ACC112 (cell line): ENCODE measurements around the gene ACOXL.

ENCODE experiments used
- H2AFZ ChIP-seq: fragments of 200-600 bp; sonication (generic); one replicate; pipeline ENCODE4 v1.6.0; 2017; ENCODE audit warnings: antibody characterized with exemption, low read length; ENCODE audit not compliant: unreplicated experiment
- H3K27ac ChIP-seq: fragments of 200-600 bp; sonication (generic); 2 replicates; pipeline ENCODE4 v1.5.1; 2014; ENCODE audit warnings: low read depth, mild to moderate bottlenecking, antibody characterized with exemption, low read length, moderate library complexity
- H3K27me3 ChIP-seq: fragments of 200-600 bp; sonication (generic); 2 replicates; pipeline ENCODE4 v1.6.1; 2014; ENCODE audit warnings: mild to moderate bottlenecking, antibody characterized with exemption, low read length, moderate library complexity, mixed read lengths; ENCODE audit not compliant: insufficient read depth
- H3K36me3 ChIP-seq: fragments of 200-600 bp; sonication (generic); 2 replicates; pipeline ENCODE4 v1.6.1; 2016; ENCODE audit warnings: mild to moderate bottlenecking, antibody characterized with exemption, low read length, moderate library complexity, mixed read lengths; ENCODE audit not compliant: insufficient read depth
- H3K4me1 ChIP-seq: fragments of 200-600 bp; sonication (generic); one replicate; pipeline ENCODE4 v1.6.1; 2016; ENCODE audit warnings: low read length, mixed read lengths; ENCODE audit not compliant: insufficient read depth, unreplicated experiment, control insufficient read depth
- H3K4me3 ChIP-seq: fragments of 200-600 bp; sonication (generic); 2 replicates; pipeline ENCODE4 v1.5.1; 2014; ENCODE audit warnings: mild to moderate bottlenecking, low read depth, low read length
- H3K79me2 ChIP-seq: fragments of 200-600 bp; sonication (generic); one replicate; pipeline ENCODE4 v1.6.0; 2016; ENCODE audit warnings: low read length; ENCODE audit not compliant: control insufficient read depth, unreplicated experiment, insufficient read depth

The ACOXL gene

GRCh38 chr2:110759411-110759810 lies 27.0 kb downstream of the ACOXL start:
- Histone ChIP-seq H3K27ac (no peak overlapping the region), H3K79me2 (no peaks in the 10 kb centered on the region), H3K4me1 (no peaks in the 10 kb centered on the region), H3K27me3 (peaks cover 62% of the 10 kb centered on the region), H3K4me3 (no peak overlapping the region), H3K36me3 (no peaks in the 10 kb centered on the region), H2AFZ (no peak overlapping the region)

- H2AFZ ChIP-seq: no peak overlapping the region
- H3K4me3 ChIP-seq: no peak overlapping the region
- H3K27ac ChIP-seq: no peak overlapping the region
- peaks cover 78% of the 10 kb centered on the region for H3K27me3 ChIP-seq
- no peaks in the 10 kb centered on the region for H3K4me1 ChIP-seq
- no peaks in the 10 kb centered on the region for H3K79me2 ChIP-seq
- no peaks in the 10 kb centered on the region for H3K36me3 ChIP-seq
These were observed 32.6 kb downstream of the ACOXL start for GRCh38 chr2:110764931-110765330.

- Histone ChIP-seq H3K79me2 (no peaks in the 10 kb centered on the region), H3K27me3 (peaks cover 82% of the 10 kb centered on the region), H3K4me1 (peaks cover 5% of the 10 kb centered on the region), H3K27ac (no peak overlapping the region), H2AFZ (no peak overlapping the region), H3K4me3 (no peak overlapping the region), H3K36me3 (no peaks in the 10 kb centered on the region)
These were observed 33.9 kb downstream of the ACOXL start for GRCh38 chr2:110766291-110766690.

- no peak overlapping the region for H3K27ac ChIP-seq
- H3K4me3 ChIP-seq: no peak overlapping the region
- H3K27me3 ChIP-seq: peaks cover 83% of the 10 kb centered on the region
- peaks cover 5% of the 10 kb centered on the region for H3K4me1 ChIP-seq
- no peaks in the 10 kb centered on the region for H3K36me3 ChIP-seq
- no peaks in the 10 kb centered on the region for H3K79me2 ChIP-seq
- H2AFZ ChIP-seq: no peak overlapping the region
These were observed 36.2 kb downstream of the ACOXL start for GRCh38 chr2:110768591-110768990.

GRCh38 chr2:110770404-110770958 lies 38.1 kb downstream of the ACOXL start:
- H3K79me2 ChIP-seq: no peaks in the 10 kb centered on the region
- H3K27me3 ChIP-seq: peaks cover 92% of the 10 kb centered on the region
- H3K27ac ChIP-seq: no peak overlapping the region
- H3K4me1 ChIP-seq: peaks cover 5% of the 10 kb centered on the region
- peak overlapping the region; percentile 40 for H3K4me3 ChIP-seq
- no peak overlapping the region for H2AFZ ChIP-seq
- H3K36me3 ChIP-seq: no peaks in the 10 kb centered on the region

- Histone ChIP-seq H3K4me3 (peak overlapping the region; percentile 40), H2AFZ (no peak overlapping the region), H3K27me3 (peaks cover 92% of the 10 kb centered on the region), H3K4me1 (peaks cover 5% of the 10 kb centered on the region), H3K36me3 (no peaks in the 10 kb centered on the region), H3K79me2 (no peaks in the 10 kb centered on the region), H3K27ac (no peak overlapping the region)
These were observed 38.6 kb downstream of the ACOXL start for GRCh38 chr2:110770959-110771431.

- Histone ChIP-seq H3K4me1 (peaks cover 5% of the 10 kb centered on the region), H3K27ac (no peak overlapping the region), H3K4me3 (no peak overlapping the region), H2AFZ (no peak overlapping the region), H3K36me3 (no peaks in the 10 kb centered on the region), H3K79me2 (no peaks in the 10 kb centered on the region), H3K27me3 (peaks cover 92% of the 10 kb centered on the region)
These were observed 39.4 kb downstream of the ACOXL start for GRCh38 chr2:110771547-110772382.

- Histone ChIP-seq H3K36me3 (no peaks in the 10 kb centered on the region), H3K79me2 (no peaks in the 10 kb centered on the region), H2AFZ (no peak overlapping the region), H3K27me3 (peaks cover 92% of the 10 kb centered on the region), H3K27ac (no peak overlapping the region), H3K4me3 (no peak overlapping the region), H3K4me1 (peaks cover 5% of the 10 kb centered on the region)
These were observed 40.0 kb downstream of the ACOXL start for GRCh38 chr2:110772383-110772755.

GRCh38 chr2:110773401-110773921 lies 41.1 kb downstream of the ACOXL start:
- peaks cover 97% of the 10 kb centered on the region for H3K27me3 ChIP-seq
- H3K4me3 ChIP-seq: no peak overlapping the region
- no peaks in the 10 kb centered on the region for H3K79me2 ChIP-seq
- no peaks in the 10 kb centered on the region for H3K36me3 ChIP-seq
- no peak overlapping the region for H3K27ac ChIP-seq
- H3K4me1 ChIP-seq: peaks cover 5% of the 10 kb centered on the region
- H2AFZ ChIP-seq: no peak overlapping the region

GRCh38 chr2:110774701-110775100 lies 42.3 kb downstream of the ACOXL start:
- Histone ChIP-seq H3K36me3 (no peaks in the 10 kb centered on the region), H2AFZ (no peak overlapping the region), H3K4me3 (no peak overlapping the region), H3K79me2 (no peaks in the 10 kb centered on the region), H3K4me1 (peaks cover 5% of the 10 kb centered on the region), H3K27ac (no peak overlapping the region), H3K27me3 (peaks cover 99% of the 10 kb centered on the region)
